ENCODE results near the gene SEPSECS. TPM values are rescaled to one million over a fixed set of nuclear protein-coding genes. Genes with fewer than 3 reads are reported as not detected.
A peak's percentile ranks its signal among the peaks of the same experiment; 100 is the strongest.

Gene SEPSECS
- total RNA-seq, 4 donors from 2014 or later, result 4.7 to 7.7 (median 6.8) TPM

DNA sequence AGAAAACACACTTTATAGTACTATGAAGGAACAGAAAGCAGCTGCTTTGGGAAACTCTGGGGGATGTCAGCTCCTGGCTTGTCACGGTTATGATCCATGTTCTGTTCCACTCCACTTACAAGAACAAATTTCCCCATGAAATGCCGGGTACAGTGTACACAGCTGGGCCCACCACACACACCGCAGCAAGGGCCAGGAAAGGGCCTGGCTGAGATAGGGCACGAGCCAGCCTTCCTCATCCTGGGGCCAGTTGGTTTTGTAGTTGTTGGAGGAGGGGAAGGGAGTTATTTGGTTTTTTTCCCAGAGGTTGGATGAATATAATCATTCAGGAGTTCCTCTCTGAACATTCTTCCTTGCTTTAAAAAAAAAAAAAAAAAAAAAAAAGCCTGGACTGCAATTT, 56.8 kb downstream of the SEPSECS start:
- TF ChIP-seq, protein P1, sequence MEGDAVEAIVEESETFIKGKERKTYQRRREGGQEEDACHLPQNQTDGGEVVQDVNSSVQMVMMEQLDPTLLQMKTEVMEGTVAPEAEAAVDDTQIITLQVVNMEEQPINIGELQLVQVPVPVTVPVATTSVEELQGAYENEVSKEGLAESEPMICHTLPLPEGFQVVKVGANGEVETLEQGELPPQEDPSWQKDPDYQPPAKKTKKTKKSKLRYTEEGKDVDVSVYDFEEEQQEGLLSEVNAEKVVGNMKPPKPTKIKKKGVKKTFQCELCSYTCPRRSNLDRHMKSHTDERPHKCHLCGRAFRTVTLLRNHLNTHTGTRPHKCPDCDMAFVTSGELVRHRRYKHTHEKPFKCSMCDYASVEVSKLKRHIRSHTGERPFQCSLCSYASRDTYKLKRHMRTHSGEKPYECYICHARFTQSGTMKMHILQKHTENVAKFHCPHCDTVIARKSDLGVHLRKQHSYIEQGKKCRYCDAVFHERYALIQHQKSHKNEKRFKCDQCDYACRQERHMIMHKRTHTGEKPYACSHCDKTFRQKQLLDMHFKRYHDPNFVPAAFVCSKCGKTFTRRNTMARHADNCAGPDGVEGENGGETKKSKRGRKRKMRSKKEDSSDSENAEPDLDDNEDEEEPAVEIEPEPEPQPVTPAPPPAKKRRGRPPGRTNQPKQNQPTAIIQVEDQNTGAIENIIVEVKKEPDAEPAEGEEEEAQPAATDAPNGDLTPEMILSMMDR (IDR thresholded peaks at IDR 0.05), result no peak
- DNase-seq (ENCODE audit: low spot score), result no peak
- ATAC-seq (ENCODE audit: low FRiP score), result peak; percentile 57

DNA sequence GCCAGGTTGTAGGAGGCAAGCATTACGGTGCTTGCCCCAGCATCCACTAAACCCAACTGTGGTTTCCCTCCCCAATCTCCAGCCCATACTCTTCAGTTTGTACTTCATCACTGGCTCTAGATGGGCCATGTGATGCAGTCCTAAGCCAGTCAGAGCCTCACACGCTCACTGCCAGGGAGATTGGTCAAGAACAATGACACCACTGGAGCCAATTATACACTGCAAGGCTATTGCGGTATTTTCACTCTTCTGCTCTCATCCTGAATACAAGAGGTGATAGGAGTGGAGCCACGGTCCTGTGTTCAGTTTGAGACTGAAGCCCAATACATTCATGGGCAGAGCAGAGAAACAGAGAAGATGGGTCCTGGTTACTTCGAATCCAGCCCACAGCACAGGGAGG, 58.4 kb downstream of the SEPSECS start:
- ATAC-seq (ENCODE audit: low FRiP score), result no peak
- DNase-seq (ENCODE audit: low spot score), result no peak
- TF ChIP-seq, protein P1 (IDR thresholded peaks at IDR 0.05), result no peak

DNA sequence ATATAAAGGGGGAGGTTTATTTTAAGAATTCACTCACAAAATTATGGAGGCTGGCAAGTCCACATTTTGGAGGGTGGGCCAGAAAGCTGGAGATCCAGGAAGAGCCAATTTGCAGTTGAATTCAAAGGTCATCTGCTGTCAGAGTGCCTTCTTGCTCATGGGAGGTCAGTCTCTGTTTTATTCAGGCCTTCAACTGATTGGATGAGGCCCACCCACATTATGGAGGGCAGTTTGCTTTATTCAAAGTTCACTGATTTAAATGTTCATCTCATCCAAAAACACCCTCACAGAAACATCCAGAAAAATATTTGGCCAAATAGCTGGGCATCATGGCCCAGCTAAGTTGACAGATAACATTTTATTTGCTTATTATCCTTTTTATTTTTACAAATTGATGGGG, 59.5 kb downstream of the SEPSECS start:
- ATAC-seq (ENCODE audit: low FRiP score) (no peak), DNase-seq (ENCODE audit: low spot score) (no peak)

DNA sequence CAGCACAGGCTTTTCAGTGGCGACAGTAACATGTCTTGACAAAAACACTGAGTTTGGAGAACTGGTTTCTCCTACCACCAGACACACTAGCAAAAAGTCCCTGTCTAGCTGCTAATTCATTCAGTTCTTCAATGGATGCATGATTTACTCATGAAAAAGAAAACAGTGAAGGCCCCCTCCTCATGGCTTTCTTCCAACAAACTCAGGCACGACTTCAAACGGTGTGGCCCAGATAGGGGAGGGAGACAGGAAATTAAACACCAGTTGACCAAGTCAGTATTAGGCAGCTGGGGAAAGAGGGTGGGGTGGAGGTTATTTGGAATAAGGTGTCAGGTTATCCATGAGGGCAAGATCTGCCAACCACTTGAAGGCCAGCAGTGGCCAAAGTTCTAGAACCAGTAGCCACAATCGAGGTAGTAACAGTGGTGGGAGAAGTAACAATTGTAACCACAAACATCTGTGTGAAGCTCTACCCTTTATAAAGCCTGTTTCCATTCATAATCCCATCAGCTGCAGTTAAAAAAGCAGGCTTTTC, 60.2 kb downstream of the SEPSECS start:
- DNase-seq (ENCODE audit: low spot score) (no peak), ATAC-seq (ENCODE audit: low FRiP score) (no peak)
- TF ChIP-seq, protein P1 (IDR thresholded peaks at IDR 0.05), result no peak

More for the DNA sequence above, 59.5 kb downstream of the SEPSECS start:
- TF ChIP-seq, protein P1 (IDR thresholded peaks at IDR 0.05), result no peak

DNA sequence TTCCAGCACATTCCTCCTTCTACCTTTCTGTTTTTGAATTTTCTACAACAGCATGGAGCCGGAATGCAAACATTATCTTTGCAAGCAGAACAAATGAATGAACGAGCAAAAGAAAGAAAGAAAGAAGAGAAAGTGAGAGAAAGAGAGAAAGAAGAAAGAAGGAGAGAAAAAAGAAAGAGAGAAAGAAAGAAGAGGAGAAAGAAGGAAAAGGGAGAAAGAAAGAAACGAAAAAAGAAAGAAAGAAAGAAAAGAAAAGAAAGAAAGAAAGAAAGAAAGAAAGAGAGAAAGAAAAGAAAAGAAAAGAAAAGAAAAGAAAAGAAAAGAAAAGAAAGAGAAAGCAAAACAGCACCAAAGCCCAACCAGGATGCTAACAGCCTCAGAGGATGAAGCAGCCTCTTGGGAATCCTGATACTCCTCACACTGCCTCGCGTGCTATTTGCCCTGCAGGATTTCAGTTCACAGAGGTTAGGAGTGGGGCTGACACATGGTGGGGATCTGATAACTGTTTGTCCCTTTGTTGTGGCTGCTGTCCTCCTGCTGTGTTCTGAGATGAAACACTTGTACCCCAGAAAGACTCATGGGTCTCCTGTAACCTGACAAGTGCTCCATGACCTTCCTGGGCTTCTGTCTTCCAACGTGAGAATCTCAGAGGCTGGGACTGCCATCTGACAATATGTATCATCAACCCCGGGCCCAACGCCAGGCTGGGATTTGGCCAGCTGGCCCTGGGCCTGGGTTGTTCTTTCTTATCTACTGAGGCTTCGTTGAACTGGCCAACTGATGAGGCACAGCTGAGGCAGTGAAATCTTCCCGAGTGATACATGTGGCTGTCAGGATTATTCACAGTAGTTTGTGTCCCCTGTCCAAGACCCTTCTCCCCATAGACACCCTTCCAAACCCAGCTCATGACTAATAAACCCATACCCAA, 61.0 kb downstream of the SEPSECS start:
- TF ChIP-seq, protein P1 (IDR thresholded peaks at IDR 0.05), result no peak
- peak; percentile 89 for ATAC-seq (ENCODE audit: low FRiP score)
- peak; percentile 56 for DNase-seq (ENCODE audit: low spot score)

DNA sequence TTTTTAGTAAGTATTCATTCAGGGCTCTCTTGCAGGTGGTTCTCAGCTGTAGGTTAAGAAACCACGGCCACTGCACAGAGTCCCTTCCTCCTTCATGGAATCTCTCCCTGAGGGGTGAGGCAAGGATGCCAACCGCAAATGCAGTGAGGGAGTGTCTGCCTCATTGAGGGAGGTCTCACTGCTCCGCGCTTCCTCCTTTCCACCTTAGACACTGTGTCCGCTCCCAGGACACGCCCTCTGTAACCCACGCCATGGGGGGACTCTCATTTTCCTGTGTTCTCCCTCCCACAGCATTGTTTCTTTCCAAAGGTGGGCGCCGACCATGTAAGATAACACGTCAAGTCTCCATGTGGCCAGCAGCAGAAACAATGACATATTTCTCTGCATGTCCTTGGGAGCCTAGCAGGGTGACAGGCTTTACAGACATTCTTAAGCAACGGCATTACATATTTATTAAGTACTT, 63.2 kb downstream of the SEPSECS start:
- DNase-seq (ENCODE audit: low spot score) (no peak), ATAC-seq (ENCODE audit: low FRiP score) (no peak)
- TF ChIP-seq, protein P1 (IDR thresholded peaks at IDR 0.05), result no peak

Measured in omental fat pad (tissue), 4 donors.